Activated CD4-positive, alpha-beta T cell treated with anti-CD3 and anti-CD28 coated beads for 1 hour (primary cell): Measurements from ENCODE around the gene TUBB4A.

Experiments used
- DNase-seq: peaks from one replicate; pipeline ENCODE4 v3.0.0-alpha.2; 2020

The TUBB4A gene

GRCh38 chr19:6491802-6492592 lies 10.1 kb downstream of the TUBB4A start:
- DNase-seq = no peak

DNA sequence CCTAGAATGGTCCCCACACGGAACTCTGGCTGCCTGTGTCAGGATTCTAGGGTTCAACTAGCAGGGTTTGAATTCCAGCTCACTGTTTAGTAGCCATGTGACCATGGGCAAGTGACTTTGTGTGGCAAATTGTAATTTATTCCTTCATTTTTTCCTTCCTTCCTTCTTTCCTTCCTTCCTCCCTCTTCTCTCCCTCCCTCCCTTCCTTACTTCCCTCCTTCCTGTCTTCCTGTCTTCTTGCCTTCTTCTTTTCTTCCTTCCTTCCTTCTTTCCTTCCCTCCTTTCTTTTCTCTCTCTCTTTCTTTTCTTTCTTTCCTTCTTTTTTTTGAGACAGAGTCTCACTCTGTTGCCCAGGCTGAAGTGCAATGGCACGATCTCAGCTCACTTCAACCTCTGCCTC lies 12.0 kb downstream of the TUBB4A start:
- no peak for DNase-seq

DNA sequence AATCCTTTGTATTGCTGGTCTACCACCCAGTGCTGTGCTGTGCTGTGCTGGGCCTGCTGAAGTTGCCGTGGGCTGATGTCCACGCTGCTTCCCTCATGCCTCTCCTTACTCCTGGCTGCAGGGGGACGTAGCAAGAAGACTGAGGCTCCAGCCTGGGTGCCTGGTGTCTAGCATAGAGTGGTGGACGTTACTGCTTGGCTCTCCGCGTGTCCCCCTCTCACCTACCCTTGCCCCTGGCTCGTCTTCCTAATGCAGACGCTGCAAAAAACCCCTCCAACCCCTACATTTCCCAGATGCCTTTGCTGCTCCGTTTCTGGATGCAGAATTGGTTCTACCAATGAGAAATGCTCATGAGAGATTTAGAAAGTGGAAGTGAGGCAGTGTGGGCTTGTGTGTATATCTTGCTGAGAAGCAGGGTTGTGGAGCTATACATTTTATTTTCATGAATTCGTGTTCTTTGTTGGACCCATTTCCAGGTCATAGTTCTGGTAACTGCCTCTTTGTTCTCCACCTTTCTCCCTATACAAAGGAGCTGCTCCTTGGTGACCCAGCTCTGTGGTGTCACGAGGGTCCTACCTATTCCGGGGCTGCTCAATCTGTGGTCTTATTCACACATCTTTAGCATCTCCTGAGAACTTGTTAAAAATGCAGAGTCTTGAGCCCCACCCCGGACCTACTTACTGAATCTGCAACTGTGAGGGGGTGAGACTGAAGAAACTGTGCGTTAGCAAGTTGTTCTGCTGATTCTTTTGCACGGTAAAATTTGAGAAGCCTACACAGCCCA lies 12.6 kb downstream of the TUBB4A start:
- DNase-seq = no peak

DNA sequence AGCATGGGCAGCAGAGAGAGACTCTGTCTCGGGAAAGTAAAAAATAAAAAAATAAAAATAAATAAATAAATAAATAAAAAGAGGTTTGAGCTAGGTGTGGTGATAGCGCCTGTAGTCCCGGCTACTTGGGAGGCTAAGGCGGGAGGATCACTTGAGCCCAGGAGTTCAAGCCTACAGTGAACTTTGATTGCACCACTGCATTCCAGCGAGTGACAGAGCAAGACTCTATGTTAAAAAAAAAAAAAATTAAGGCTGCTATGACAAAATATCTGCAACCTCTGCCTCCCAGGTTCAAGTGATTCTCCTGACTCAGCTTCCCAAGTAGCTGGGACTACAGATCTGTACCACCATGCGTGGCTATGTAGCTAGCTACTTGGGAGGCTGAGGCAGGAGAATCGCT lies 17.3 kb downstream of the TUBB4A start:
- DNase-seq = no peak

DNA sequence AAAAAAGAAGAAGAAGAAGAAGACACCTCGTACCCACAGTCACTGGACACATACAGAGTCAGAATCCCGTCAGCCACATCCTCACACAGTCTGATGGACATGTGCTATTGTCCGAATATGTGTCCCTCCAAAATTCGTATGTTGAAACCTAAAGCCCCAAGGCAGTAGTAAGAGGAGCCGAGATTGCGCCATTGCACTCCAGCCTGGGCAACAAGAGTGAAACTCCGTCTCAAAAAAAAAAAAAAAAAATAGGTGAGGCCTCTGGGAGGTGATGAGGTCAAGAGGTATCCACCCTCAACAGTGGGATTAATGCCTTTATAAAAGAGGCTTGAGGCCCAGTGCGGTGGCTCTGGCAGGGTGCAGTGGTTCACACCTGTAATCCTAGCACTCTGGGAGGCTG lies 17.9 kb downstream of the TUBB4A start:
- no peak for DNase-seq

DNA sequence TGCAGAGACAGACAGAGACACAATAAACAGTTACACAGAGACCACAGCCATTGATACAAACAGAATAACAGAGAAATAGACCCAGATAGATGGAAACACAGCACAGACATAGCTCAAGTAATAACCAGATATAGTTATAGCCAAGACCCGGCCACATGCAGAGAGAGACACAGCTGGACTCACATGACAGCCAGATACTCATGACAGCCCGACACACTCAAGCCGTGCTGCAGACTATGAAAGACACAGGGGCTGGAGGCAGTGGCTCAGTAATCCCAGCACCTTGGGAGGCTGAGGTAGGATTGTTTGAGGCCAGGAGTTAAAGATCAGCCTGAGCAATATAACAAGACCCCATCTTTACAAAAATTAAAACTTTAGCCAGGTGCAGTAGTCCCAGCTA lies 18.9 kb downstream of the TUBB4A start:
- DNase-seq = no peak

GRCh38 chr19:6482343-6482686 lies 19.8 kb downstream of the TUBB4A start:
- no peak for DNase-seq

- peak; percentile 51 for DNase-seq
Observed at GRCh38 chr19:6481541-6482342, 20.4 kb downstream of the TUBB4A start, which contains the start of gene DENND1C. TSS of gene DENND1C (minus strand) at chr19:6481787. CDS start at chr19:6481695, 92 bp downstream.

GRCh38 chr19:6480848-6481415 lies 21.2 kb downstream of the TUBB4A start:
- DNase-seq = no peak

GRCh38 chr19:6479836-6480398 lies 22.2 kb downstream of the TUBB4A start:
- DNase-seq = no peak

- DNase-seq = no peak
Observed at GRCh38 chr19:6478815-6479214, 23.3 kb downstream of the TUBB4A start.

DNA sequence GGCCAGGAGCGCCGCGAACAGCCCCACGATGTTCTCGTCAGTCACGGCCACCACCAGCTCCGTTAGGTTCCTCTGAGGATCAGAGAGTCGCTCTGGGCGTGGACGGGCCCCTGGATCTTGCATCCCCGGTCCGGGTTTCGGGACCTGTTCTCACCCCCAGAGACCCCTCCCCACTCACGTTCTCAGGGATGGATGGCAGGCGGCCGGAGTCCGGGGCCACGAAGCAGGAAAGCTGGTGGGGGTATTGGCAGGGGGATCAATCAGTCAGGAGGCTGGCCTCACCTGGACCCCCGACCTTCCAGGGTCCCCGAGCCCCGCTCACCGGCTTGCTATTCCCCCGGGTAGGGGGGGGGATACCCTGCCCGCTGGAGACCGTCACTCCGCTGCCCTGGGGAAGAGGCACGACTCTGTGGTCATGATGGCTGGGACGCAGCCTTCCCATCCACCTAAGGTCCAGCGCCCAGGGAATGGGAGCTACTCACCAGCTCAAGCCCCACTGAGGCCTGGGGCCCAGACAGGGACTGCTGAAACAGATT lies 25.1 kb downstream of the TUBB4A start:
- DNase-seq = no peak

DNA sequence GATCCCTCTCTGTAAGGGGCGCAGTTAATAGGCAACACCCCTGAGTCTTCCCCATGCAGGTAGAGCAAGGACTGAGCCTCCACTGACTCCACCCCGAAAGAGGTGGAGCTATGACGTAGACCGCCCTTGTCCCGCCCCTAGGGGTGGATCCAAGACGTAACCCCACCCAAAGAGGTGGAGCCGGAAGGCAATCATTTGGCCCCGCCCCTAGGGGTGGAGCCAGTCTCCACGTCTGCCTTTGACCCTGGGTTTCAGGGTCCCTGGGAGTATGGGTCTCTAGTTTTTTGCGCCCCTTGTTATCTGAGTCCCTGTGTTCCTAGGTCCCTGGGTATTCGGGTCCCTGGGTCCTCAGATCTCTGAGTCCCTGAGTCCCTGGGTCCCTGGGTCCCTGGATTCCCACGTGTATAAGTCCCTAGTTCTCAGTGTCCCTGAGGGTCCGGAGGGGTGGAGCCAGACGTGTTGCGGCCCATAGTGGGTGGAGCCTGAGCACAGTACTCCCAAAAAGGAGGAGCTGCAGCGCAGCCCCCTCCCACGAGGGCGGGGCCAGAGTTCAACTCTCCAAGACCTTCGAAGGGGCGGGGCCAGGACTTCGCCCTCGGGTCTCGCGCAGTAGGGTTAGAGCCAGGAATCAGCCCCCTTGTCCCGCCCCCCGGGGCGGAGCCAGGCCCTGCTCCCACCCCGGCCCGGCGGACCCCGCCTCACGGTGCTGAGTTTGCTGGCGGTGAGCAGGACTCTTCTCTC lies 25.8 kb downstream of the TUBB4A start:
- DNase-seq = peak; percentile 50

GRCh38 chr19:6475321-6476108 lies 26.6 kb downstream of the TUBB4A start:
- no peak for DNase-seq

GRCh38 chr19:6473647-6474046 lies 28.5 kb downstream of the TUBB4A start:
- no peak for DNase-seq

GRCh38 chr19:6472713-6473112 lies 29.4 kb downstream of the TUBB4A start:
- no peak for DNase-seq

DNA sequence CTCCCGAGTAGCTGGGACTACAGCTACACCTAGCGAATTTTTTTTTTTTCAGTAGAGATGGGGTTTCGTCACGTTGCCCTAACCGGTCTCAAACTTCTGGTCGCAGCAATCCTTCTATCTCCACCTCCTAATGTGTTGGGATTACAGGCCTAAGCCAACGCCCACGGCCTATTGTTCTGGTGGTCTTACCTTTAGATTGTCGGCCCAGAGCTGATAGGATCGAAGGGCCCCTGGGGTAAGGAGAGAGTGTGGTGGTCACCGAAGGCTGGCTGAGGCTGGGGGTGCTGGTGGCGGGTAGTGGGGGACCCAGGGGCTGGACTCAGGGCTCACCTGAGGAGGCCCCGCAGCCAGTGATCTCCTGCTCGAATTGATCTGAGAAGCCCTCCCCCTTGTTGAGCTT lies 31.0 kb downstream of the TUBB4A start:
- DNase-seq = no peak

DNA sequence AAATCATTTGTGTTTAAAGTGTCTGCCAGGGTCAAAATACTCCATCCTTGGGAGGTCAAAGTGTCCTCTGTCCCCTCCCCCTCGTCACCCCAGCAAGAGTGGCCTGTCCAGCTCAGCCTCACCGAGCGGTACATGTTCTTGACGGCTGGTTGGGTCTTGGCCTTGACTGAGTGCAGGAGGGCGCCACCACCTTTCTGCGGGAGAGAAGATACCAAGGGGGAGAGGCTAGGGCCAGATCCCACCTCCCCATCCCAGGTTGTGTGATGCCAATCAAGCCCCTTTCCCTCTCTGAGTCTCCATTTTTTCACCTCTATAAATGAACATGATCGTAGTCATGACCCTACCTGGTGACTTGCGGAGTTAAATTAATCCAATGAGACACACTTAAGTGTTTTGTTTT lies 31.9 kb downstream of the TUBB4A start:
- no peak for DNase-seq

DNA sequence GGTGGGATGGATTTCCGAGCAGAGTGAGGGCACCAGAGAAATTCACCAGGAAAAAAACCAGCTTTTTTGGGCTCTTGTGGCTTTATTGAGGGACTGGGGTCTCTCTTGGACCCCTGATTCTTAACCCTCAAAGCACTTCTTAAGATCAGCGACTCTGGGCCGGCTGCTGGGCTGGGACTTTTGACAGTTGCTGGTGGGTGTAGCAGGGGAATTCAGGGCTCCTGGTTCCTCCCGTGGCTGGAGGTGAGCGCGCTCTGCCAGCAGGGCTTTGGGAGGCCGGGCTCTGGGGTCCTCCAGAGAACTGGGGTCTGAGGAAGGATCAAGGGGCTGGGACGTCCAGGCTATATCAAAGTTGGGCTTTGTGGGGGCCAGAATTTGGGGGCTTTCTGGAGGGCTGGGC lies 34.7 kb downstream of the TUBB4A start:
- no peak for DNase-seq

DNA sequence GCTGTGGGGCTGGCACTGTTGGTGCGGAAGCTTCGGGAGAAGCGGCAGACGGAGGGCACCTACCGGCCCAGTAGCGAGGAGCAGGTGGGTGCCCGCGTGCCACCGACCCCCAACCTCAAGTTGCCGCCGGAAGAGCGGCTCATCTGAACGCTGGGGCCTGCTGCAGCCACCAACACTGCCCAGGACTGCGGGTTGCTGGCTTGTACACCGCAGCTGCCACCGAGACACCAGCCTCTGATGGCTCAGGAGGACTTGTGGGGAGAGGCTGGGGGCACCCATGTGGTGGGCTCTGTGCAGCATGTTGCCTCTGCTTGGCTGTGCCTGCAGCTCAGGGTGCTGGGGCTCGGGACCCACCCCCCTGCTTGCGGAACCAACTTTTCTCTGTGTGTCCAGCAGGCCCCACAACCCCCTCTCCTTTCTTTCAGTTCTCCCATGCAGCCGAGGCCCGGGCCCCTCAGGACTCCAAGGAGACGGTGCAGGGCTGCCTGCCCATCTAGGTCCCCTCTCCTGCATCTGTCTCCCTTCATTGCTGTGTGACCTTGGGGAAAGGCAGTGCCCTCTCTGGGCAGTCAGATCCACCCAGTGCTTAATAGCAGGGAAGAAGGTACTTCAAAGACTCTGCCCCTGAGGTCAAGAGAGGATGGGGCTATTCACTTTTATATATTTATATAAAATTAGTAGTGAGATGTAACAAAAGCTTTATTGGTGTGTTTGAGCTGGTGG lies 35.4 kb downstream of the TUBB4A start:
- DNase-seq = no peak
